Body of pancreas (tissue), 4 donors: ENCODE results near the gene AQP12B. TPM values are rescaled to one million over a fixed set of nuclear protein-coding genes. Genes with fewer than 3 reads are reported as not detected.

Experiments used
- ATAC-seq: fragments of 150-250 bp; one replicate; pipeline ENCODE4 v1.9.1; 2016
- DNase-seq, 4 donors: peaks; one replicate each; pipeline ENCODE4 v3.0.0-alpha.2; 2019
- H3K27ac ChIP-seq, 4 donors: fragments of 200-600 bp; sonication (generic); 1 replicate in 3 of 4; 2 replicates in 1 of 4; pipeline versions ENCODE4 v1.5.1 to v1.6.1; 2016 to 2019; ENCODE audit warnings: mild to moderate bottlenecking in 1 of 4, mixed read lengths in 1 of 4, moderate library complexity in 1 of 4
- H3K27me3 ChIP-seq, 2 donors: fragments of 200-600 bp; sonication (generic); one replicate each; pipeline ENCODE4 v1.6.0; 2016; ENCODE audit warnings: mild to moderate bottlenecking in 1 of 2
- H3K36me3 ChIP-seq, 2 donors: fragments of 200-600 bp; sonication (generic); replicated peaks in 1 of 2; 2 replicates each; pipeline ENCODE4 v1.5.1; 2016; ENCODE audit warnings: low read depth in 2 of 2; ENCODE audit not compliant: insufficient read depth in 1 of 2
- H3K4me1 ChIP-seq: fragments of 200-600 bp; sonication (generic); one replicate; pipeline ENCODE4 v1.6.0; 2016
- H3K4me3 ChIP-seq, 2 donors: fragments of 200-600 bp; sonication (generic); 1 replicate in 1 of 2; 2 replicates in 1 of 2; pipeline ENCODE4 v1.5.1; 2016 to 2019
- H3K9me3 ChIP-seq, 3 donors: fragments of 200-600 bp; sonication (generic); 1 replicate in 2 of 3; 2 replicates in 1 of 3; pipeline ENCODE4 v1.5.1; 2016
- CTCF ChIP-seq, 7 experiments: fragments of 450-650 bp in 4 of 7; fragments of 200-600 bp in 3 of 7; sonication (generic) in 3 of 7; IDR thresholded peaks; one replicate each; pipeline ENCODE4 v1.5.1; 2016 to 2019; ENCODE audit warnings: antibody characterized with exemption in 7 of 7
- POLR2A ChIP-seq, 3 donors: fragments of 450-650 bp; IDR thresholded peaks; one replicate each; pipeline ENCODE4 v1.6.1; 2016; ENCODE audit warnings: antibody characterized with exemption in 3 of 3, mild to moderate bottlenecking in 2 of 3
- WGBS, 2 donors: methylation state at CpG; one replicate each; pipeline ENCODE4 v1.1.5; 2017; 5-methylcytosine and 5-hydroxymethylcytosine counted together
- intact Hi-C: fragments of 100-400 bp; cut with DNase I; formaldehyde crosslinking; loops from one replicate; pipeline ENCODE4 v1.15.1; 2023
- total RNA-seq, 2 donors: library from RNA; depleted of rRNA; stranded (reverse); fragments of >200 nt; gene quantifications; one replicate each; pipeline ENCODE4 v1.1.0, GENCODE V29; 2016

Gene AQP12B
- total RNA-seq, 2 donors from 2014 or later, result 328 to 392 TPM

GRCh38 chr2:240630771-240631547, 51.7 kb downstream of the AQP12B start:
- no peak for TF ChIP-seq POLR2A (IDR thresholded peaks at IDR 0.05)
- TF ChIP-seq CTCF (IDR thresholded peaks at IDR 0.05), result no peak
- Histone ChIP-seq H3K27me3 (no peaks in the 10 kb centered on the region), H3K36me3 (no peaks in the 10 kb centered on the region), H3K9me3 (no peaks in the 10 kb centered on the region), H3K27ac (no peak overlapping the region), H3K4me1 (no peaks in the 10 kb centered on the region), H3K4me3 (no peak overlapping the region)
- no peak for ATAC-seq
- DNase-seq, result peak in 1 of 4 donors; percentile 6
- intact Hi-C loops, result no loop called here
- 80 to 84% methylated on average over 6 to 21 of the region's 21 CpGs for WGBS, 2 donors

GRCh38 chr2:240629968-240630770, 52.5 kb downstream of the AQP12B start:
- Histone ChIP-seq H3K27ac (no peak overlapping the region), H3K36me3 (no peaks in the 10 kb centered on the region), H3K9me3 (no peaks in the 10 kb centered on the region), H3K27me3 (no peaks in the 10 kb centered on the region), H3K4me1 (no peaks in the 10 kb centered on the region), H3K4me3 (no peak overlapping the region)
- no peak for TF ChIP-seq POLR2A (IDR thresholded peaks at IDR 0.05)
- no peak for TF ChIP-seq CTCF (IDR thresholded peaks at IDR 0.05)
- ATAC-seq (no peak), DNase-seq (peak in 2 of 4 donors; percentile 5 to 9)
- 88 to 91% methylated on average over 9 to 41 of the region's 50 CpGs for WGBS, 2 donors
- intact Hi-C loops, result no loop called here

GRCh38 chr2:240629619-240629967, 53.1 kb downstream of the AQP12B start:
- Histone ChIP-seq H3K9me3 (no peaks in the 10 kb centered on the region), H3K4me3 (no peak overlapping the region), H3K27ac (no peak overlapping the region), H3K4me1 (no peaks in the 10 kb centered on the region), H3K27me3 (no peaks in the 10 kb centered on the region), H3K36me3 (no peaks in the 10 kb centered on the region)
- ATAC-seq (no peak), DNase-seq (no peak)
- intact Hi-C loops, result no loop called here
- no peak for TF ChIP-seq POLR2A (IDR thresholded peaks at IDR 0.05)
- TF ChIP-seq CTCF (IDR thresholded peaks at IDR 0.05), result no peak
- WGBS, 2 donors, result 75 to 83% methylated on average over 4 to 5 of the region's 5 CpGs

- intact Hi-C loops, result no loop called here
Measured at GRCh38 chr2:240628808-240629618, 53.7 kb downstream of the AQP12B start.

More at GRCh38 chr2:240628808-240629618, 53.7 kb downstream of the AQP12B start:
- no peak for TF ChIP-seq POLR2A (IDR thresholded peaks at IDR 0.05)
- no peak for TF ChIP-seq CTCF (IDR thresholded peaks at IDR 0.05)
- Histone ChIP-seq H3K27ac (no peak overlapping the region), H3K9me3 (no peaks in the 10 kb centered on the region), H3K4me1 (no peaks in the 10 kb centered on the region), H3K36me3 (no peaks in the 10 kb centered on the region), H3K4me3 (no peak overlapping the region), H3K27me3 (no peaks in the 10 kb centered on the region)
- ATAC-seq (no peak), DNase-seq (peak in 2 of 4 donors; percentile 7 to 9)
- WGBS, 2 donors, result 47% methylated on average over 18 of the region's 20 CpGs; no CpG with 5 or more reads in 1 of the 2 donors
